Measurements from ENCODE around the gene GPR153. TPM values are rescaled to one million over a fixed set of nuclear protein-coding genes. Genes with fewer than 3 reads are reported as not detected.

GPR153 gene
- polyA plus RNA-seq, 1 experiment, result 4.7 TPM

DNA sequence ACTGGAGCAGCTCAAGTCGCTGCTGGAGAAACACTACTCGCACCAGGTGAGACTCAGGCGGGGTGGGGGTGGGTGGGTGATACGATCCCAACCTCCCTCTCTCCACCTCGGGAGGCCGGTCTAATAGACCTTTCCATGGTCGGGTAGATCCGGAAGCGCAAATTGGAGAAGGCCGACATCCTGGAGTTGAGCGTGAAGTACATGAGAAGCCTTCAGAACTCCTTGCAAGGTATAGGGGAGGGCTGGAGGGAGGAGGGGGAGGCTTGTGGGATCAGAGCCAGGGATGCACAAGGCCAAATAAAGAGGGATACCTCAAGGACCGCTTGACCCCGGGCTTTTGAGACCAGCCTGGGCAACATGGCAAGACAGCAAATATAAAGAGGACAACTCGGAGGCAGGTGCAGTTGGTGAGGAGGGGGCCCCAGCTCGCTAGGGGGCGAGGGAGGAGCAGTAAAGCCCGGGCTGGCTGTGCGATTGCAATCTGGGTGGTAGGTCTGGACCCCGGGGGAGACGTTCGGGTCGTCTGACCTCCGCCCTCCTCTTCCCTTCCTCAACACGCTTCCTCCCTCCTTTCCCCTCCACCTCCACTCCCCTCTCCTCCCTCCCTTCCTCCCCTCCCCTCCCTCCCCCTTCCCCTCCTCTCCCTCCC, 16.4 kb downstream of the GPR153 start:
- ChIA-PET CTCF (interaction anchor here (0.6 to 6.3 kb wide), 22 partner anchors 7 to 242 kb away, joined by 3 to 266 read pairs (median 4); no protein-coding TSS in a partner anchor), POLR2A (interaction anchor here (1.0 kb wide), 1 partner anchor 192 kb away, joined by 3 read pairs; no protein-coding TSS in a partner anchor)
- Histone ChIP-seq H3K27me3 (ENCODE audit: control insufficient read depth, insufficient read depth, low read length) (peaks cover 60% of the 10 kb centered on the region), H3K4me3 (ENCODE audit: low read depth, low read length) (no peak overlapping the region), H3K27ac (ENCODE audit: low read depth, low read length) (no peak overlapping the region), H3K9me3 (ENCODE audit: control insufficient read depth, insufficient read depth, low read length) (no peaks in the 10 kb centered on the region; the same call in 1 of the 2 replicates)
- DNase-seq (ENCODE audit: low read depth, low spot score), result no peak
- TF ChIP-seq, protein P1, sequence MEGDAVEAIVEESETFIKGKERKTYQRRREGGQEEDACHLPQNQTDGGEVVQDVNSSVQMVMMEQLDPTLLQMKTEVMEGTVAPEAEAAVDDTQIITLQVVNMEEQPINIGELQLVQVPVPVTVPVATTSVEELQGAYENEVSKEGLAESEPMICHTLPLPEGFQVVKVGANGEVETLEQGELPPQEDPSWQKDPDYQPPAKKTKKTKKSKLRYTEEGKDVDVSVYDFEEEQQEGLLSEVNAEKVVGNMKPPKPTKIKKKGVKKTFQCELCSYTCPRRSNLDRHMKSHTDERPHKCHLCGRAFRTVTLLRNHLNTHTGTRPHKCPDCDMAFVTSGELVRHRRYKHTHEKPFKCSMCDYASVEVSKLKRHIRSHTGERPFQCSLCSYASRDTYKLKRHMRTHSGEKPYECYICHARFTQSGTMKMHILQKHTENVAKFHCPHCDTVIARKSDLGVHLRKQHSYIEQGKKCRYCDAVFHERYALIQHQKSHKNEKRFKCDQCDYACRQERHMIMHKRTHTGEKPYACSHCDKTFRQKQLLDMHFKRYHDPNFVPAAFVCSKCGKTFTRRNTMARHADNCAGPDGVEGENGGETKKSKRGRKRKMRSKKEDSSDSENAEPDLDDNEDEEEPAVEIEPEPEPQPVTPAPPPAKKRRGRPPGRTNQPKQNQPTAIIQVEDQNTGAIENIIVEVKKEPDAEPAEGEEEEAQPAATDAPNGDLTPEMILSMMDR (IDR thresholded peaks at IDR 0.05; ENCODE audit: low read depth, low read length), result no peak

DNA sequence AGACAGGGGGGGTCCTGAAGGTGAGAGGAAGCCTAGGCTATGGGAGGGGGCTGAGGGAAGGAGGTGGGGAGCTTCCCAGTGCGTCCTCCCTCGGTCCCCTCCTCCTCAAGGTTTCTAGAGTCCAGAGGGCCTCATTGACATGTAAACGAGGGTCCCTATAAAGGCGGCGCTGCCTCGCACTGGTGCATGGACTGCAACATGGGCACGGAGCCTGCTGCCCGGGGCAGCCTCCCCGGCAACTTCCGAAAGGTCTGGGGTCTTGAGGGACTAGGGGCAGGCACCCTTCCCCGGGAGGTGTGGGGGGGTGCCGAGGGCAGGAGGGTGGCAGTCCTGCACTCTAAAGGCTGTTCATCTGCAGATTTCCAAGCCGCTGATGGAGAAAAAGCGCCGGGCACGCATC, 16.9 kb downstream of the GPR153 start, which contains the start of gene HES3:
Gene HES3, plus strand, starts transcription at position 187 of the 400 bp plus-strand sequence. Its CDS starts 187 bp downstream, at position 374.
- Histone ChIP-seq H3K4me3 (ENCODE audit: low read depth, low read length) (no peak within 1 kb of the TSS), H3K27me3 (ENCODE audit: control insufficient read depth, insufficient read depth, low read length) (peaks cover 65% of the 10 kb centered on the region), H3K9me3 (ENCODE audit: control insufficient read depth, insufficient read depth, low read length) (no peaks in the 10 kb centered on the region; the same call in 1 of the 2 replicates), H3K27ac (ENCODE audit: low read depth, low read length) (no peak within 1 kb of the TSS)
- ChIA-PET CTCF (interaction anchor here (0.6 to 2.0 kb wide), 3 partner anchors 39 to 162 kb away, joined by 3 to 4 read pairs (median 4); no protein-coding TSS in a partner anchor), POLR2A (no interaction called here)
- no peak for DNase-seq (ENCODE audit: low read depth, low spot score)
- TF ChIP-seq, protein P1 (IDR thresholded peaks at IDR 0.05; ENCODE audit: low read depth, low read length), result no peak

DNA sequence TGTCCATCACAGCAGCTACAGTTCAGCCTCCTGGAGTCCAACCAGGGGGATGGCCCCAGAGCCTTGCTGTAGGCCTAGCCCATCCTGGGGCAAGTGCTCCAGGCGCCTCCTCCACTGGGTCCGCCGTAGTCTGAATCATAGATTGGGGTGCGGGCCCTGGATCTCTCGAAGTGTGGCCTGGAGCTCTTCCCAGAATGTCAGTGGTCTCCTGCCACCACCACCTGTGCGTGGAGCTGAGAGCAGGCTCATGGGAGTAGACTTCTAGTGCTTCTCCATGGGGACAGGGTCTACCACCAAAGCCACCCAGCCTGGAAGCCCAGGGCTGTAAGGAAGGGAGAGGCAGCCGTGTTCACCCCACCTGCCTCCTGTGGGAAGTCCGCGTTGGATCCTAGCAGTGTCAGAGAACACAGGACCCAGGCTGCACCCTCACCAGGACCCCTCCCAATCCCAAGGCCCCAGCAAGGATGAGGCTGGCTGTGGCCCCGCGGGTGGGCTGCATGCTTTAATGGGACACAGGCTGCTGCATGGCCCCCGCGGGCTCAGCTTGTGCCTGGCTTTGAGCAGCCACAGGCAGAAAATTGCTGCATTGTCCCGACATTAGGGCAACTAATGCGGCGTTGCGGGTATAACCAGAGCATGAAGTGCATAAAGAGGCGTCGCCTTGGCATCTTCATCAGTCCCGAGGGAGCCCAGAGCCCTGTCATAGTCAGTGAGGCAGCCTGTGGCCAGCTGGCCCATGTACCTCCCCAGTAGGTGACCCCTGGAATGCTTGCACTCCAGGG, 17.7 kb downstream of the GPR153 start:
- CTCF ChIA-PET, result interaction anchor here (0.6 to 2.0 kb wide), 3 partner anchors 39 to 163 kb away, joined by 3 to 4 read pairs (median 3); no protein-coding TSS in a partner anchor

GRCh38 chr1:6241887-6242740, 18.8 kb downstream of the GPR153 start:
- CTCF ChIA-PET, result interaction anchor here (0.9 to 2.0 kb wide), 3 partner anchors 37 to 189 kb away, joined by 3 to 4 read pairs (median 3); no protein-coding TSS in a partner anchor
- H3K9me3 ChIP-seq (ENCODE audit: control insufficient read depth, insufficient read depth, low read length), result no peaks in the 10 kb centered on the region; the same call in 1 of the 2 replicates
- H3K27me3 ChIP-seq (ENCODE audit: control insufficient read depth, insufficient read depth, low read length), result peaks cover 59% of the 10 kb centered on the region
- POLR2A ChIA-PET, result no interaction called here
- TF ChIP-seq, protein P1 (IDR thresholded peaks at IDR 0.05; ENCODE audit: low read depth, low read length), result no peak
- no peak for DNase-seq (ENCODE audit: low read depth, low spot score)
- no peak overlapping the region for H3K27ac ChIP-seq (ENCODE audit: low read depth, low read length)
- no peak overlapping the region for H3K4me3 ChIP-seq (ENCODE audit: low read depth, low read length)

More for the DNA sequence above, 17.7 kb downstream of the GPR153 start:
- no peak for DNase-seq (ENCODE audit: low read depth, low spot score)
- no peaks in the 10 kb centered on the region; the same call in 1 of the 2 replicates for H3K9me3 ChIP-seq (ENCODE audit: control insufficient read depth, insufficient read depth, low read length)
- peaks cover 66% of the 10 kb centered on the region for H3K27me3 ChIP-seq (ENCODE audit: control insufficient read depth, insufficient read depth, low read length)
- POLR2A ChIA-PET, result no interaction called here
- H3K4me3 ChIP-seq (ENCODE audit: low read depth, low read length), result no peak overlapping the region
- TF ChIP-seq, protein P1 (IDR thresholded peaks at IDR 0.05; ENCODE audit: low read depth, low read length), result no peak
- H3K27ac ChIP-seq (ENCODE audit: low read depth, low read length), result no peak overlapping the region
